GM23338 (cell line): Measurements from ENCODE around the gene PIBF1.

ENCODE experiments used
- CREB1 ChIP-seq: fragments of 250-450 bp; sonication (Bioruptor Pico); IDR thresholded peaks from 2 replicates; pipeline ENCODE4 v1.5.0; 2020; ENCODE audit warnings: low read depth, mild to moderate bottlenecking, moderate library complexity
- CTCF ChIP-seq, 2 experiments: fragments of 200-600 bp in 1 of 2; sonication (generic) in 1 of 2; conservative IDR thresholded peaks; 2 replicates each; pipeline versions ENCODE4 v1.5.1 to v1.6.1; 2016 to 2017; ENCODE audit warnings: antibody characterized with exemption in 2 of 2, low read depth in 2 of 2, mild to moderate bottlenecking in 2 of 2, moderate library complexity in 1 of 2
- ETS1 ChIP-seq: IDR thresholded peaks from 2 replicates; pipeline ENCODE4 v1.6.1; 2016; ENCODE audit warnings: antibody characterized with exemption
- EZH2 ChIP-seq: fragments of 200-600 bp; sonication (generic); IDR thresholded peaks from one replicate; pipeline ENCODE4 v1.8.0; 2017; ENCODE audit warnings: antibody characterized with exemption, mild to moderate bottlenecking, low read depth; ENCODE audit not compliant: unreplicated experiment
- EZH2phosphoT487 ChIP-seq: fragments of 200-600 bp; sonication (generic); IDR thresholded peaks from one replicate; pipeline ENCODE4 v1.8.1; 2018; ENCODE audit warnings: antibody characterized with exemption; ENCODE audit not compliant: unreplicated experiment
- JUNB ChIP-seq: IDR thresholded peaks from one replicate; pipeline ENCODE4 v1.6.1; 2016; ENCODE audit warnings: antibody characterized with exemption; ENCODE audit not compliant: unreplicated experiment
- POLR2AphosphoS5 ChIP-seq: IDR thresholded peaks from 2 replicates; pipeline ENCODE4 v1.6.1; 2016; ENCODE audit warnings: antibody characterized with exemption, low read depth
- TF ChIP-seq, protein P1 (sequence below): IDR thresholded peaks from one replicate; pipeline ENCODE4 v1.6.1; 2018; ENCODE audit warnings: antibody characterized with exemption; ENCODE audit not compliant: unreplicated experiment

- TF ChIP-seq EZH2phosphoT487 = no peak
- no peak for TF ChIP-seq CTCF (conservative IDR thresholded peaks at IDR 0.05; ENCODE audit: low read depth in 2 of 2)
- TF ChIP-seq POLR2AphosphoS5 = no peak
- no peak for TF ChIP-seq CREB1 (CRISPR knock-in tag)
- no peak for TF ChIP-seq EZH2
- TF ChIP-seq ETS1 = no peak
- TF ChIP-seq, protein P1, sequence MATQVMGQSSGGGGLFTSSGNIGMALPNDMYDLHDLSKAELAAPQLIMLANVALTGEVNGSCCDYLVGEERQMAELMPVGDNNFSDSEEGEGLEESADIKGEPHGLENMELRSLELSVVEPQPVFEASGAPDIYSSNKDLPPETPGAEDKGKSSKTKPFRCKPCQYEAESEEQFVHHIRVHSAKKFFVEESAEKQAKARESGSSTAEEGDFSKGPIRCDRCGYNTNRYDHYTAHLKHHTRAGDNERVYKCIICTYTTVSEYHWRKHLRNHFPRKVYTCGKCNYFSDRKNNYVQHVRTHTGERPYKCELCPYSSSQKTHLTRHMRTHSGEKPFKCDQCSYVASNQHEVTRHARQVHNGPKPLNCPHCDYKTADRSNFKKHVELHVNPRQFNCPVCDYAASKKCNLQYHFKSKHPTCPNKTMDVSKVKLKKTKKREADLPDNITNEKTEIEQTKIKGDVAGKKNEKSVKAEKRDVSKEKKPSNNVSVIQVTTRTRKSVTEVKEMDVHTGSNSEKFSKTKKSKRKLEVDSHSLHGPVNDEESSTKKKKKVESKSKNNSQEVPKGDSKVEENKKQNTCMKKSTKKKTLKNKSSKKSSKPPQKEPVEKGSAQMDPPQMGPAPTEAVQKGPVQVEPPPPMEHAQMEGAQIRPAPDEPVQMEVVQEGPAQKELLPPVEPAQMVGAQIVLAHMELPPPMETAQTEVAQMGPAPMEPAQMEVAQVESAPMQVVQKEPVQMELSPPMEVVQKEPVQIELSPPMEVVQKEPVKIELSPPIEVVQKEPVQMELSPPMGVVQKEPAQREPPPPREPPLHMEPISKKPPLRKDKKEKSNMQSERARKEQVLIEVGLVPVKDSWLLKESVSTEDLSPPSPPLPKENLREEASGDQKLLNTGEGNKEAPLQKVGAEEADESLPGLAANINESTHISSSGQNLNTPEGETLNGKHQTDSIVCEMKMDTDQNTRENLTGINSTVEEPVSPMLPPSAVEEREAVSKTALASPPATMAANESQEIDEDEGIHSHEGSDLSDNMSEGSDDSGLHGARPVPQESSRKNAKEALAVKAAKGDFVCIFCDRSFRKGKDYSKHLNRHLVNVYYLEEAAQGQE = no peak
- no peak for TF ChIP-seq JUNB
Measured at GRCh38 chr13:72970956-72971355, 189.0 kb downstream of the PIBF1 start.
